ENCODE data around the gene PAWR. TPM values are rescaled to one million over a fixed set of nuclear protein-coding genes. Genes with fewer than 3 reads are reported as not detected.

The PAWR gene
- total RNA-seq, 6 experiments from 2014 or later, result 25.0 to 62.3 (median 28.9) TPM

DNA sequence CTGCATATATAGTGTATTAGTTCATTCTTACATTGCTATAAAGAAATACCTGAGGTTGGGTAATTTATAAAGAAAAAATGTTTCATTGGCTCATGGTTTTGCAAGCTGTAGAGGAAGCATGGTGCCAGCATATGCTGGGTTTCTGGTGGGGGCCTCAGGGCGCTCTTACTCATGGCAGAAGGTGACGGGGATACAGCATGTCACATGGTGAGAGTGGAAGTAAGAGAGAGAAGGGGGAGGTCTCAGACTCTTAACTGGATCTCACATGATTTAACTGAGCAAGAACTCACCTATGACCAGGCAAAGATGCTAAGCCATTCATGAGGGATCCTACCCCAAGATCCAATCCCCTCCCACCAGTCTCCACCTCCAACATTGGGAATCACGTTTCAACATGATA, 15.9 kb upstream of the PAWR start:
- intact Hi-C loops (cut with DNase I), result no loop called here
- no peaks in the 10 kb centered on the region for H3K4me1 ChIP-seq
- DNase-seq, result no peak
- no peaks in the 10 kb centered on the region for H3K9me3 ChIP-seq
- TF ChIP-seq CTCF (IDR thresholded peaks at IDR 0.05) (no peak), POLR2A (IDR thresholded peaks at IDR 0.05) (no peak)
- no peak for ATAC-seq
- no peak overlapping the region for H3K4me3 ChIP-seq
- no peak overlapping the region for H3K27ac ChIP-seq
- no peaks in the 10 kb centered on the region for H3K27me3 ChIP-seq
- no peaks in the 10 kb centered on the region for H3K36me3 ChIP-seq
- 68% methylated on average over 3 of the region's 3 CpGs for WGBS (ENCODE audit: insufficient coverage, low coverage, low lambda C conversion rate, missing lambda C conversion rate)

DNA sequence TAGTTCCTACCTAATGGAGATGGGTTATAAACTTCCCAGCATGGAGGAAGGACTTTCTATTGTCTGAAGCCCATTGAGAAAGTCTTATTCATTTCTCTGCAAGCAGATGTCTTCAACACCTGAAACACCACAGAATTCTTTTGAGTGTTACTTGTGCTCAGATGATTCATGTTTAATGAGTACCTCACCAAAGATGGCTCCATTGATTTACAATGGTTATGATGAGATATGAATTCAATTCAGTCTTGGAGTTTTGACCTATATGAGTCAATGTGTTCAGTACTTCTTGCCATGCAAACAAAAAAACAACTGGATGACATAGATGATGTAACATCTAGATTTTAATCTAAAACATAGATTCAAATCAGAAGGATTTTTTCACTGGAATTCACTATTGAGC, 15.4 kb upstream of the PAWR start:
- intact Hi-C loops (cut with DNase I), result no loop called here
- Histone ChIP-seq H3K4me3 (no peak overlapping the region), H3K36me3 (no peaks in the 10 kb centered on the region), H3K27ac (no peak overlapping the region), H3K9me3 (no peaks in the 10 kb centered on the region), H3K27me3 (no peaks in the 10 kb centered on the region), H3K4me1 (no peaks in the 10 kb centered on the region)
- no peak for ATAC-seq
- DNase-seq, result no peak
- no peak for TF ChIP-seq CTCF (IDR thresholded peaks at IDR 0.05)
- TF ChIP-seq POLR2A (IDR thresholded peaks at IDR 0.05), result no peak

DNA sequence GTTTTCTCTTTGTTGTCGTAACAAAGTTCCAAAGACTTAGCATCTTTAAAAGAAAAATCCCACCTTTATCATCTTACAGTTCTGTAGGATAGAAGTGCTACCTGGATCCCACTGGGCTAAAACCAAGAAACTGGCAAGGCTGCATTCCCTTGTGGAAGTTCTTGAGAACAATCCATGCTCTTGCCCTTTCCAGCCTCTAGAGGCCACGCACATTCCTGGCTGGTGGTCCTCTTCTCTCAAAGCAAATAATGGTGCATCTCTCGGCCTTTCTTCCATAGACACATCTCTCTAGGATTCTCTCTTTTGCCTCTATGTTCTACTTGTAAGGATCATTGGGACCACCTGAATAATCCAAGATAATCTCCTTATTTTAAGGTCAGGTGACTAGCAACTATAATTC, 8.2 kb upstream of the PAWR start:
- H3K36me3 ChIP-seq, result no peaks in the 10 kb centered on the region
- TF ChIP-seq POLR2A (IDR thresholded peaks at IDR 0.05), result no peak
- no peak for TF ChIP-seq CTCF (IDR thresholded peaks at IDR 0.05)
- no peak for DNase-seq
- no peaks in the 10 kb centered on the region for H3K4me1 ChIP-seq
- H3K27ac ChIP-seq, result no peak overlapping the region
- intact Hi-C loops (cut with DNase I), result no loop called here
- no peak overlapping the region for H3K4me3 ChIP-seq
- no peaks in the 10 kb centered on the region for H3K27me3 ChIP-seq
- 97% methylated on average over 3 of the region's 3 CpGs for WGBS (ENCODE audit: insufficient coverage, low coverage, low lambda C conversion rate, missing lambda C conversion rate)
- no peak for ATAC-seq
- no peaks in the 10 kb centered on the region for H3K9me3 ChIP-seq

DNA sequence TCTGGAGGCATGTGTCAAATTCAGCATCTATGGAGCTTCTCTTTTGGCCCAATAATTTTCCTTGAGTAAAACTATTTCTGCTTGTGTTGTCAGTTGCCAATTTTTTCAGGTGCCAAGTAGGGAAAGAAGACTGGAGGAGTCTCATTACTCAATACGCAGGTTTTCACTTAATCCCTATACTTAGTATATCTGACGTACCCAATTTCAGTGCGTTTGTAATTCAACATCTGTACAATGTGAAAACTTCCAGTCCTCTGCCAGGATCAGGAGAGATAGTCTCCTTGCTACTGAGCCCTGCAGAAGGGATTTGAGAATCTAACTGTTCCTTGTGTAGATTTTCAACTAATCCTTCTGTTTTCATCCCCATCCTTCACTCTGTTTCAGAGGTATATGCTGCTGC, 5.7 kb upstream of the PAWR start:
- Histone ChIP-seq H3K9me3 (no peaks in the 10 kb centered on the region), H3K4me3 (no peak overlapping the region), H3K27me3 (no peaks in the 10 kb centered on the region), H3K27ac (no peak overlapping the region), H3K4me1 (no peaks in the 10 kb centered on the region), H3K36me3 (no peaks in the 10 kb centered on the region)
- ATAC-seq, result no peak
- TF ChIP-seq CTCF (IDR thresholded peaks at IDR 0.05) (no peak), POLR2A (IDR thresholded peaks at IDR 0.05) (no peak)
- intact Hi-C loops (cut with DNase I), result no loop called here
- WGBS (ENCODE audit: insufficient coverage, low coverage, low lambda C conversion rate, missing lambda C conversion rate), result 89% methylated on average over 3 of the region's 3 CpGs
- DNase-seq, result no peak

Measured in right lobe of liver (tissue), 6 donors.